ENCODE results near the gene SLC35B4. TPM values are rescaled to one million over a fixed set of nuclear protein-coding genes. Genes with fewer than 3 reads are reported as not detected.

SLC35B4 gene
- total RNA-seq, 3 donors from 2014 or later (not counting 1 experiment from before 2014, with no cell fraction given) = 5.2 to 11.5 (median 11.2) TPM

GRCh38 chr7:134311807-134312206, 4.9 kb downstream of the SLC35B4 start:
- ATAC-seq = no peak
- no peak for TF ChIP-seq CTCF (IDR thresholded peaks at IDR 0.05)
- Histone ChIP-seq H3K9me3 (ENCODE audit: control insufficient read depth, insufficient read depth, low read length) (no peaks in the 10 kb centered on the region), H3K27me3 (ENCODE audit: control insufficient read depth, insufficient read depth, low read length) (no peaks in the 10 kb centered on the region), H3K36me3 (ENCODE audit: control insufficient read depth, insufficient read depth, low read length) (no peaks in the 10 kb centered on the region), H3K27ac (ENCODE audit: low read length) (no peak overlapping the region), H3K4me3 (ENCODE audit: low read length) (no peak overlapping the region), H3K4me1 (ENCODE audit: control insufficient read depth, insufficient read depth, low read length) (peaks cover 8% of the 10 kb centered on the region)
- Mint-ChIP-seq H3K9me3 (no peaks in the 10 kb centered on the region), H3K27me3 (ENCODE audit: low read depth in 2 of 2) (no peaks in the 10 kb centered on the region), H3K27ac (no peak overlapping the region), H3K36me3 (no peaks in the 10 kb centered on the region), H3K4me1 (peaks cover 7% of the 10 kb centered on the region in 2 donors), H3K4me3 (no peak overlapping the region)
- no peak for DNase-seq
- intact Hi-C loops (cut with micrococcal nuclease) = no loop called here
- WGBS (ENCODE audit: insufficient coverage) = 97% methylated on average over 4 of the region's 4 CpGs

- intact Hi-C loops (cut with micrococcal nuclease) = no loop called here
- H3K36me3 ChIP-seq (ENCODE audit: control insufficient read depth, insufficient read depth, low read length) = peaks cover 12% of the 10 kb centered on the region
- ATAC-seq (no peak), DNase-seq (no peak)
- Mint-ChIP-seq H3K9me3 (no peaks in the 10 kb centered on the region), H3K36me3 (no peaks in the 10 kb centered on the region), H3K4me3 (no peak overlapping the region), H3K27me3 (ENCODE audit: low read depth in 2 of 2) (no peaks in the 10 kb centered on the region), H3K27ac (no peak overlapping the region), H3K4me1 (no peaks in the 10 kb centered on the region)
- TF ChIP-seq CTCF (IDR thresholded peaks at IDR 0.05) = no peak
- 98% methylated on average over 4 of the region's 4 CpGs for WGBS (ENCODE audit: insufficient coverage)
- no peak overlapping the region for H3K27ac ChIP-seq (ENCODE audit: low read length)
- no peaks in the 10 kb centered on the region for H3K9me3 ChIP-seq (ENCODE audit: control insufficient read depth, insufficient read depth, low read length)
- H3K4me3 ChIP-seq (ENCODE audit: low read length) = no peak overlapping the region
- H3K4me1 ChIP-seq (ENCODE audit: control insufficient read depth, insufficient read depth, low read length) = no peaks in the 10 kb centered on the region
- no peaks in the 10 kb centered on the region for H3K27me3 ChIP-seq (ENCODE audit: control insufficient read depth, insufficient read depth, low read length)
Observed at GRCh38 chr7:134308548-134308947, 8.2 kb downstream of the SLC35B4 start.

- Mint-ChIP-seq H3K27ac (no peak overlapping the region), H3K4me3 (no peak overlapping the region), H3K27me3 (ENCODE audit: low read depth in 2 of 2) (no peaks in the 10 kb centered on the region), H3K36me3 (peaks cover 7% of the 10 kb centered on the region), H3K9me3 (no peaks in the 10 kb centered on the region), H3K4me1 (no peaks in the 10 kb centered on the region)
- no CpG with 5 or more reads among the region's 1 CpG for WGBS (ENCODE audit: insufficient coverage)
- H3K27me3 ChIP-seq (ENCODE audit: control insufficient read depth, insufficient read depth, low read length) = no peaks in the 10 kb centered on the region
- DNase-seq (no peak), ATAC-seq (no peak)
- TF ChIP-seq CTCF (IDR thresholded peaks at IDR 0.05) = no peak
- no peak overlapping the region for H3K4me3 ChIP-seq (ENCODE audit: low read length)
- no peaks in the 10 kb centered on the region for H3K9me3 ChIP-seq (ENCODE audit: control insufficient read depth, insufficient read depth, low read length)
- peaks cover 12% of the 10 kb centered on the region for H3K36me3 ChIP-seq (ENCODE audit: control insufficient read depth, insufficient read depth, low read length)
- H3K4me1 ChIP-seq (ENCODE audit: control insufficient read depth, insufficient read depth, low read length) = no peaks in the 10 kb centered on the region
- intact Hi-C loops (cut with micrococcal nuclease) = no loop called here
- H3K27ac ChIP-seq (ENCODE audit: low read length) = no peak overlapping the region
Observed at GRCh38 chr7:134307320-134307719, 9.4 kb downstream of the SLC35B4 start.

GRCh38 chr7:134302120-134302519, 14.6 kb downstream of the SLC35B4 start:
- TF ChIP-seq CTCF (IDR thresholded peaks at IDR 0.05) = no peak
- Histone ChIP-seq H3K9me3 (ENCODE audit: control insufficient read depth, insufficient read depth, low read length) (no peaks in the 10 kb centered on the region), H3K36me3 (ENCODE audit: control insufficient read depth, insufficient read depth, low read length) (peaks cover 43% of the 10 kb centered on the region), H3K4me3 (ENCODE audit: low read length) (no peak overlapping the region), H3K27ac (ENCODE audit: low read length) (no peak overlapping the region), H3K4me1 (ENCODE audit: control insufficient read depth, insufficient read depth, low read length) (no peaks in the 10 kb centered on the region), H3K27me3 (ENCODE audit: control insufficient read depth, insufficient read depth, low read length) (no peaks in the 10 kb centered on the region)
- H3K36me3 Mint-ChIP-seq = peaks cover 28% of the 10 kb centered on the region
- intact Hi-C loops (cut with micrococcal nuclease) = no loop called here
- H3K4me3 Mint-ChIP-seq = no peak overlapping the region
- DNase-seq (no peak), ATAC-seq (no peak)
- H3K27me3 Mint-ChIP-seq (ENCODE audit: low read depth in 2 of 2) = no peaks in the 10 kb centered on the region
- no peak overlapping the region for H3K27ac Mint-ChIP-seq
- H3K9me3 Mint-ChIP-seq = no peaks in the 10 kb centered on the region
- WGBS (ENCODE audit: insufficient coverage) = 98% methylated on average over 2 of the region's 2 CpGs
- no peaks in the 10 kb centered on the region for H3K4me1 Mint-ChIP-seq
